Caco-2 (cell line): ENCODE measurements around the gene NDC1. TPM values are rescaled to one million over a fixed set of nuclear protein-coding genes. Genes with fewer than 3 reads are reported as not detected.

Experiments
- BruUV-seq: library from RNA; stranded (reverse); fragments of 400-500 nt; replicated peaks from 2 replicates; lab custom pipeline; 2021; lab: Mats Ljungman, UMichigan
- CTCF ChIA-PET: fragments of 300-600 bp; sonication (Branson Sonifier 250); formaldehyde crosslinking; loops from one replicate; lab custom pipeline; 2022; ENCODE audit warnings: antibody characterized with exemption; lab: Charles Lee
- POLR2A ChIA-PET: fragments of 300-600 bp; sonication (Branson Sonifier 250); formaldehyde crosslinking; loops from one replicate; lab custom pipeline; 2022; ENCODE audit warnings: antibody characterized with exemption; lab: Charles Lee
- DNase-seq, 2 experiments: peaks; one replicate each; pipeline versions ENCODE4 v3.0.0 to v3.0.0-alpha.2; 2020 to 2022
- H3K27me3 ChIP-seq: replicated peaks from 2 replicates; pipeline ENCODE4 v1.6.0; 2011; ENCODE audit warnings: low read length; ENCODE audit not compliant: control insufficient read depth, insufficient read depth
- H3K36me3 ChIP-seq: 2 replicates; pipeline ENCODE4 v1.5.1; 2011; ENCODE audit warnings: low read length; ENCODE audit not compliant: control insufficient read depth, insufficient read depth
- H3K4me1 ChIP-seq: fragments of 250-450 bp; sonication (Bioruptor Pico); 2 replicates; pipeline ENCODE4 v1.5.1; 2020; ENCODE audit warnings: mild to moderate bottlenecking
- H3K4me3 ChIP-seq: 2 replicates; pipeline ENCODE4 v1.5.1; 2011; ENCODE audit warnings: low read depth, mild to moderate bottlenecking, control low read depth, low read length
- H3K9me3 ChIP-seq: fragments of 250-450 bp; sonication (Bioruptor Pico); 2 replicates; pipeline ENCODE4 v1.5.1; 2020; ENCODE audit warnings: mild to moderate bottlenecking, moderate library complexity
- H3K27ac Mint-ChIP-seq: one replicate; pipeline ENCODE4 v1.8.0; 2022; ENCODE audit warnings: mixed read lengths; ENCODE audit not compliant: unreplicated experiment
- H3K27me3 Mint-ChIP-seq: one replicate; pipeline ENCODE4 v1.8.0; 2022; ENCODE audit warnings: mixed read lengths; ENCODE audit not compliant: insufficient read depth, unreplicated experiment
- H3K36me3 Mint-ChIP-seq: one replicate; pipeline ENCODE4 v1.8.0; 2022; ENCODE audit warnings: mild to moderate bottlenecking, mixed read lengths; ENCODE audit not compliant: insufficient read depth, unreplicated experiment
- H3K4me1 Mint-ChIP-seq: one replicate; pipeline ENCODE4 v1.8.0; 2022; ENCODE audit warnings: low read depth, mixed read lengths; ENCODE audit not compliant: unreplicated experiment
- H3K4me3 Mint-ChIP-seq: one replicate; pipeline ENCODE4 v1.8.0; 2022; ENCODE audit warnings: mild to moderate bottlenecking, moderate library complexity, mixed read lengths; ENCODE audit not compliant: unreplicated experiment
- H3K9me3 Mint-ChIP-seq: one replicate; pipeline ENCODE4 v1.8.0; 2022; ENCODE audit warnings: mixed read lengths; ENCODE audit not compliant: unreplicated experiment
- intact Hi-C: fragments of 100-400 bp; cut with micrococcal nuclease; formaldehyde crosslinking; loops from one replicate; pipeline ENCODE4 v1.10.0; 2022; ENCODE audit not compliant: unreplicated experiment
- total RNA-seq: library from RNA; stranded (reverse); gene quantifications from 2 replicates; pipeline ENCODE4 v1.2.3, GENCODE V29; 2022
- TF ChIP-seq, protein P1 (sequence below), 2 experiments: fragments of 200-600 bp in 1 of 2; IDR thresholded peaks; 1 replicate in 1 of 2; 2 replicates in 1 of 2; pipeline versions ENCODE4 v1.5.1 to v1.8.0; 2011 to 2022; ENCODE audit warnings: antibody characterized with exemption in 1 of 2, control low read depth in 1 of 2, inconsistent platforms in 1 of 2, low read depth in 1 of 2, low read length in 1 of 2, mild to moderate bottlenecking in 1 of 2, moderate library complexity in 1 of 2; ENCODE audit not compliant: insufficient read depth in 1 of 2, severe bottlenecking in 1 of 2, unreplicated experiment in 1 of 2

Gene NDC1
- total RNA-seq, 1 experiment from 2014 or later, result 28.8 TPM

DNA sequence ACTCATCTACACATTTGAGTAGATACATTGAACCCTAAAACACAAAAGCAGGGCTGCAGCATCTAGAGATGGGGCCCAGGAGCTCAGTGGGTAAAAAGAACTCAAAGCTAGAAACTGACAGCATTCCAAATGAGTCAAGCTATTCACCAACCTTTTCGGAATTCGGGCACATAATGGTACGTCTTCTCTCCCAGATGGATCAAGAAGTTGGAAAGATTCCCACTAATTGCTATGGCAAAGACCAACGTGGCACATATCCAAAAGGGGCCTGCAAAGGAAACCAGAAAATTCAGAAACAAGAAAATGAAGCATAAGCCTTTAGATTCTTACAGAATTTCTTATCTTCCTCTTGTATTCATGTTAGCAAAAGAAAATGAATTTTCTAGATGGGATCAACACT is 33.1 kb upstream of the NDC1 start:
- CTCF ChIA-PET, result no interaction called here

DNA sequence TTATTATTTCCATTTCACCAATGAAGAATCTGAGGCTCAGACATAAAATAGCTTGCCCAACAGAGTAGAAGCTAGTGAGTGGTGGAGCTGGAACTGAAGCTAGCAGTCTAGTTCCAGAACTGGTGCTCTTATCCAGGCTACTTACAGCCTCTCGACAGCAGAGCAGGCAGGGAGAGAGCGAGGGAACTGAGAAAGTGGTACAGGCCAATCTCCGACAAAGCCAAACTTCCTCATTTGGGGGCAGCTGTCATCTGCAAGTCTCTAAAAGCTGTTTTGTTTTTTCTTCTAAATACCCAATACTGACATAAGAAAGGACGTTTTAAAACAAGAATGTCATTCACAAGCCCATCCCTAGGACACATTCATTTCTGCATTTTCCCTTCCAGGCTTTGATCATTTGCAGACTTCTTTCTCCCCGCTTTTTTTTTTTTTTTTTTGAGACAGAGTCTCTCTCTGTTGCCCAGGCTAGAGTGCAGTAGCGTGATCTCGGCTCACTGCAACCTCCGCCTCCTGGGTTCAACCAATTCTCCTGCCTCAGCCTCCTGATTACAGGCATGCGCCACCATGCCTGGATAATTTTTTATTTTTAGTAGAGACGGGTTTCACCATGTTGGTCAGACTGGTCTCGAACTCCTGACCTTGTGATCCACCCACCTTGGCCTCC is 31.5 kb upstream of the NDC1 start:
- H3K9me3 Mint-ChIP-seq, result no peaks in the 10 kb centered on the region
- DNase-seq, result no peak
- H3K27me3 Mint-ChIP-seq, result no peaks in the 10 kb centered on the region
- H3K4me1 Mint-ChIP-seq, result no peaks in the 10 kb centered on the region
- Histone ChIP-seq H3K4me1 (no peaks in the 10 kb centered on the region), H3K4me3 (no peak overlapping the region), H3K36me3 (no peaks in the 10 kb centered on the region), H3K27me3 (no peaks in the 10 kb centered on the region), H3K9me3 (no peaks in the 10 kb centered on the region)
- no peak overlapping the region for H3K27ac Mint-ChIP-seq
- intact Hi-C loops, result no loop called here
- peaks cover 6% of the 10 kb centered on the region for H3K36me3 Mint-ChIP-seq
- no TSS peak for BruUV-seq
- POLR2A ChIA-PET, result no interaction called here
- CTCF ChIA-PET, result no interaction called here
- H3K4me3 Mint-ChIP-seq, result no peak overlapping the region
- TF ChIP-seq, protein P1, sequence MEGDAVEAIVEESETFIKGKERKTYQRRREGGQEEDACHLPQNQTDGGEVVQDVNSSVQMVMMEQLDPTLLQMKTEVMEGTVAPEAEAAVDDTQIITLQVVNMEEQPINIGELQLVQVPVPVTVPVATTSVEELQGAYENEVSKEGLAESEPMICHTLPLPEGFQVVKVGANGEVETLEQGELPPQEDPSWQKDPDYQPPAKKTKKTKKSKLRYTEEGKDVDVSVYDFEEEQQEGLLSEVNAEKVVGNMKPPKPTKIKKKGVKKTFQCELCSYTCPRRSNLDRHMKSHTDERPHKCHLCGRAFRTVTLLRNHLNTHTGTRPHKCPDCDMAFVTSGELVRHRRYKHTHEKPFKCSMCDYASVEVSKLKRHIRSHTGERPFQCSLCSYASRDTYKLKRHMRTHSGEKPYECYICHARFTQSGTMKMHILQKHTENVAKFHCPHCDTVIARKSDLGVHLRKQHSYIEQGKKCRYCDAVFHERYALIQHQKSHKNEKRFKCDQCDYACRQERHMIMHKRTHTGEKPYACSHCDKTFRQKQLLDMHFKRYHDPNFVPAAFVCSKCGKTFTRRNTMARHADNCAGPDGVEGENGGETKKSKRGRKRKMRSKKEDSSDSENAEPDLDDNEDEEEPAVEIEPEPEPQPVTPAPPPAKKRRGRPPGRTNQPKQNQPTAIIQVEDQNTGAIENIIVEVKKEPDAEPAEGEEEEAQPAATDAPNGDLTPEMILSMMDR (IDR thresholded peaks at IDR 0.05; ENCODE audit: insufficient read depth in 1 of 2, low read depth in 1 of 2, low read length in 1 of 2, severe bottlenecking in 1 of 2, unreplicated experiment in 1 of 2), result no peak

More for the DNA sequence above, 33.1 kb upstream of the NDC1 start:
- TF ChIP-seq, protein P1 (IDR thresholded peaks at IDR 0.05; ENCODE audit: insufficient read depth in 1 of 2, low read depth in 1 of 2, low read length in 1 of 2, severe bottlenecking in 1 of 2, unreplicated experiment in 1 of 2), result no peak
- no peaks in the 10 kb centered on the region for H3K36me3 ChIP-seq
- Mint-ChIP-seq H3K9me3 (no peaks in the 10 kb centered on the region), H3K36me3 (peaks cover 6% of the 10 kb centered on the region), H3K4me1 (no peaks in the 10 kb centered on the region), H3K4me3 (no peak overlapping the region), H3K27ac (no peak overlapping the region), H3K27me3 (no peaks in the 10 kb centered on the region)
- H3K4me3 ChIP-seq, result no peak overlapping the region
- no peak for DNase-seq
- POLR2A ChIA-PET, result no interaction called here
- no peaks in the 10 kb centered on the region for H3K9me3 ChIP-seq
- H3K4me1 ChIP-seq, result no peaks in the 10 kb centered on the region
- no peaks in the 10 kb centered on the region for H3K27me3 ChIP-seq
- BruUV-seq, result no TSS peak
- intact Hi-C loops, result no loop called here

DNA sequence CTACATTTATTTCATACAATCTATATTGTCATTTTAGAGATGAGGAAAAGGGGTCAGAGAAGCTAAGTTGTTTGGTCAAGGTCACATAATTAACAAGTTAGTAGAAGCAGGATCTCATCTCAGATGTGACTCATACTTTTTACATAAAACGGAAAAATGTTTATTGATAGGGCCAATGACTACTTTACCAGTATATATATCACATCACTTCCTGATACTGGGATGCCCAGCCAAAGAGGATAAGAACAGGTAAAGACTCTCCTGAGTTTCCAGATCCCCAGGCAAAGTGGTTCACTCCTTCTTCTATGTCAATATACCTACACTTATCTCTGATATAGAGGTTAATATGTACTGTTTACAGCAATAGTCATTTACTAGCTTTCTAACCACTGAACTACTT is 30.5 kb upstream of the NDC1 start:
- Histone ChIP-seq H3K9me3 (no peaks in the 10 kb centered on the region), H3K27me3 (no peaks in the 10 kb centered on the region), H3K4me3 (no peak overlapping the region), H3K4me1 (no peaks in the 10 kb centered on the region), H3K36me3 (no peaks in the 10 kb centered on the region)
- H3K4me3 Mint-ChIP-seq, result no peak overlapping the region
- POLR2A ChIA-PET, result no interaction called here
- no peak for DNase-seq
- CTCF ChIA-PET, result no interaction called here
- H3K27me3 Mint-ChIP-seq, result no peaks in the 10 kb centered on the region
- no peak overlapping the region for H3K27ac Mint-ChIP-seq
- no TSS peak for BruUV-seq
- H3K36me3 Mint-ChIP-seq, result peaks cover 6% of the 10 kb centered on the region
- intact Hi-C loops, result no loop called here
- H3K4me1 Mint-ChIP-seq, result no peaks in the 10 kb centered on the region
- H3K9me3 Mint-ChIP-seq, result no peaks in the 10 kb centered on the region
- TF ChIP-seq, protein P1 (IDR thresholded peaks at IDR 0.05; ENCODE audit: insufficient read depth in 1 of 2, low read depth in 1 of 2, low read length in 1 of 2, severe bottlenecking in 1 of 2, unreplicated experiment in 1 of 2), result no peak
